ENCODE data around the gene NAA15.
"Not testable (repeated sequence)": the region's sequence is repeated elsewhere in the genome, so short reads cannot be mapped to it uniquely, and the experiment has no call there.

NAA15 gene

DNA sequence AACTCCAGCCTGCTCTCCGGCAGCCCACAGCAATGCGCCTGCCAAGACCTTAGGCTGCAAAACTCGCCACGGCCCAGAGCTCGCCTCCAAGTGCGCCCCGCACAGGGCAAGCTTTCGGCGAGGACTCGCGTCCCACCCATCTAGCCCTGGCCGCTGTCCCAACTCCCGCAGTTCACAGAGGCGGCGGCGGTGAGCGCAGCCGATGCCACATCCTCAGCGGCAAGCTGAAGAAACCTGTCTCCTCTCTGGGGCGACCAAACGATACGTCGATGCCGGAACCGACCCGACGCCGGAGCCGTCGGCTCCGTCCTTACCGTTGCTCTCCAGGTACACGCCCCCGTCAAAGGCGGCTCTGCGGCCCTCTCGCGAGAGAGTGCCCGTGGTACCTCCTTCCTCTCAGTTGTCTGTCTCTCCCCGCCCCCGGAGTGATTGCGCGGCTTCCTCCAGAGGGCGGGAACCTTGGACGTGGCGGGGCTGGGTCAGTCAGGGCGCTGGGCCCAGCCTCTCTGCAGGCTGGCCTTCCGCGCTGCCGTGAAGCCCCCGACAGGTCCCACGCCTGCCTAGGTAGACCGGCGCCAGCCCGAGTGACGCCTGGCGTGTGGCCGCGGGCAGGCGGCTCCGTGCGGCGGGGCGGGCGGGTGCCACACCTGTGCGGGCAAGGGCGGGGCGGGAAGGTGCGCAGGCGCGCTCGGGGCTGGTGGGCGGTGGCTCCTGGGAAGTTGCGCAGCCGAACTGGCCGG lies 152.2 kb downstream of the NAA15 start:
- peak; percentile 73 to 89 for DNase-seq

DNA sequence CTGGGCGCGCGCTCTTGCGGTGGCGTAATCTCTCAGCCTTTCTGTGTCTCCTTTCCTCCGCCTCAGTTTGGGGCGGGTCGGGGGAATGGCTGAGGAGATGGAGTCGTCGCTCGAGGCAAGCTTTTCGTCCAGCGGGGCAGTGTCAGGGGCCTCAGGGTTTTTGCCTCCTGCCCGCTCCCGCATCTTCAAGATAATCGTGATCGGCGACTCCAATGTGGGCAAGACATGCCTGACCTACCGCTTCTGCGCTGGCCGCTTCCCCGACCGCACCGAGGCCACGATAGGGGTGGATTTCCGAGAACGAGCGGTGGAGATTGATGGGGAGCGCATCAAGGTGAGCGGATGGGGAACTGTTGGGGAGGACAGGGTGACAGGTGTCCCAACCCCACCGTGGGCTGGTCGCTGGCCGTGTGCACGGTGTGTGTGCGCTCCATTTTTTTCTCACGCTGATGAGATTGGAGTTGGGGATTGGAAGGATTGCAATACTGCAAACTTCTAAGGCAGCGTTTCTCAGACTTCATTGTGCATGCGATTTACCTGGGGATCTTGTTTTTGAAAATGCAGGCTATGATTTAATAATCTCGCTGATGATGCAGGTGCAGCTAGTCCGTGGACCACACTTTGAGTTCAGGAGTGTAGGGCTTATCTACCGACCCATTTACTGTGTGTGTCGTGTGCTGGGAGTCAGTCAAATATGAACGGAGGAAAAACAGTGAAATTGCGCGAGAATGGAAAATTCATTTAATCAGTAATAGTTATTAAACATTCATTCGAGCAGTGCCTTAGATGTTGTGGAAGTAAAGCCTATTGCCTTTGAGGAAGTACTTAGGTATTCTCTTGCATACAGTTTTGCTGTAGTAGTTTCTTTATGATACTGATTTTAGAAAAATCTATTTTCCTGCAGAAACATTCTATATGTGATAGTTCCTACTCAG lies 153.1 kb downstream of the NAA15 start, which contains the start of gene RAB33B:
TSS of gene RAB33B (plus strand) at position 11 of the 935 bp plus-strand sequence. CDS start at position 86, 75 bp downstream.
- no peak for DNase-seq

DNA sequence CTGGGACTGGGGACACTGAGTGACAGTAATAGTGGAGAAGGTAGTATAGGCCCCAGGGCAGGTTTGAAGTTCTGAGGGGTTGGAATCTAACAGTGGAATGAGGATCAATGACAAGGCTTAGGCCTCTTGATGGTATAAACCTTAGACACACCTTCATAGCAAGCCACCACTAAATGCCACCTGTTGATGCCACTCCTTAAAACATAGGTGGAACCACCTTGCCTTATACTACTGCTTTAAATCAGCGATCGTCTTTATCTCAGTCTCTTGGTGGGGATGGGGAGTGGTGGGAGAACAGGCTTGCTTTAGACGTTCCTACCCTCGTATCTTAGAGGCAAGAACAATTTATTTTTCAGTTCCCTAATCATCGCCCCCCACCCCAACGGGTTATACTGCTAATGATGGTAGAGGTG lies 153.8 kb downstream of the NAA15 start:
- no peak for DNase-seq

- no peak for DNase-seq
Observed at GRCh38 chr4:139457318-139457717, 156.0 kb downstream of the NAA15 start.

GRCh38 chr4:139458543-139458942 lies 157.2 kb downstream of the NAA15 start:
- DNase-seq, result no peak

GRCh38 chr4:139458999-139459398 lies 157.7 kb downstream of the NAA15 start:
- DNase-seq, result no peak

- no peak for DNase-seq
Observed at GRCh38 chr4:139460565-139460964, 159.3 kb downstream of the NAA15 start.

DNA sequence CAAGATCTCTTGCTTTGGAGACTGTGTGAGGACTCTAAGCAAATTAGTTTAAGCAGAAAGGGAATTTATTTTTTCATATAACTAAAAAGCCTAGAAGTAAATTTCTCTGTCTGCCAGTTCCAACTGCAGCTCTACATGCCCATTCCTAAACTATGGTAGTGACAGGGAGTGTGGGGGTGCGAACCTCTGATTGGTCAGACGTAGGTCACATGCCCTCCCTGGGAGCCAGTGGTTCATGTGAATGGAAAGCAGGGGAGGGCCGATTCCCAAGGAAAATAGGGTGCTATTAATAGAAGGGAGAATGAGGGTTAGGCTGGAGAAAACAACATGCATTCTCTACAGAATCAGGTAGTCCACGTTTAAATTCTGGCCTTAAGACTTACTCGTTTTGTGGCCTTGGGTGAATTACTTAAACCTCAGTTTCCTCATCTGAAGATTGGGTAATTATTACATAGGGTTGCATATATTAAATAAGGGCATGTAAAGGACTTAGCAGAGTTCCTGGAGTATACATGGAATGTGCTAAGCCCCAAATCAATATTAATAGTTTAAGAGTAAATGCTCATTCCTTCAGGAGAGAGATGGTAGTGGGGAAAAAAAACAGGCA lies 159.8 kb downstream of the NAA15 start:
- no peak for DNase-seq

DNA sequence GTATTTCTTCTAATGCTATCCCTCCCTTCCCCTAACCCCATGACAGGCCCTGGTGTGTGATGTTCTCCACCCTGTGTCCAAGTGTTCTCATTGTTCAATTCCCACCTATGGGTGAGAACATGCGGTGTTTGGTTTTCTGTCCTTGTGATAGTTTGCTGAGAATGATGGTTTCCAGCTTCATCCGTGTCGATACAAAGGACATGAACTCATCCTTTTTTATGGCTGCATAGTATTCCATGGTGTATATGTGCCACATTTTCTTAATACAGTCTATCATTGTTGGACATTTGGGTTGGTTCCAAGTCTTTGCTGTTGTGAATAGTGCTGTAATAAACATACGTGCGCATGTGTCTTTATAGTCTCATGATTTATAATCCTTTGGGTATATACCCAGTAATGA lies 163.2 kb downstream of the NAA15 start:
- not testable (repeated sequence) for DNase-seq

- no peak for DNase-seq
Observed at GRCh38 chr4:139465922-139466321, 164.6 kb downstream of the NAA15 start.

- not testable (repeated sequence) for DNase-seq
Observed at GRCh38 chr4:139468756-139469155, 167.5 kb downstream of the NAA15 start.

- DNase-seq, result no peak
Observed at GRCh38 chr4:139469216-139469615, 167.9 kb downstream of the NAA15 start.
